GM10266 (cell line): ENCODE measurements around the gene ELL2.

Source experiments
- DNase-seq: peaks from one replicate; pipeline ENCODE4 v3.0.0; 2012; ENCODE audit errors: extremely low spot score
- CTCF ChIP-seq: IDR thresholded peaks from 2 replicates; pipeline ENCODE4 v1.5.1; 2012; ENCODE audit warnings: mild to moderate bottlenecking, low read depth; ENCODE audit not compliant: control insufficient read depth, insufficient read depth; ENCODE audit errors: missing control alignments

ELL2 gene

DNA sequence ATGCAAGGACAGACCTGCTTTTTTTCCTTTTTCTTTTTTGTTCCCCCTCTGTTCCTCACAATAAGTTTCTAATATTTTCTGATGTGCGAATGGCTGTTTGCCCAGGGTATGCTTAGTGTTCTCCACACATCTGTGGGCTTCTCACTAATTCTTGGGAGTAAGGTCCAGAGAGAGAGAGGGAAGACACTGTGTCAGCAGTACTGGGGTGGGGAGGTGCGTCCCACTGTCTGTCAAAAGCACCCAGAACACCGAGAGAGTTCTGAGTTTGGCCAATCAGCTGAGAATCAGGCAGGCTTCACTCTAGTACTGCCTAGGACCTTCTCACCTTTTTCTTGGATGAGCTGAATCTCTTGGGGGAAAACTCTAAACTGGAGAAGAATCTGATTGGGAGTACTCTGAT is 61.8 kb downstream of the ELL2 start:
- TF ChIP-seq CTCF: no peak
- DNase-seq: no peak

GRCh38 chr5:95899006-95899405 is 62.6 kb downstream of the ELL2 start:
- DNase-seq: no peak
- no peak for TF ChIP-seq CTCF

- TF ChIP-seq CTCF: no peak
- no peak for DNase-seq
Measured at GRCh38 chr5:95895771-95896170, 65.9 kb downstream of the ELL2 start.

DNA sequence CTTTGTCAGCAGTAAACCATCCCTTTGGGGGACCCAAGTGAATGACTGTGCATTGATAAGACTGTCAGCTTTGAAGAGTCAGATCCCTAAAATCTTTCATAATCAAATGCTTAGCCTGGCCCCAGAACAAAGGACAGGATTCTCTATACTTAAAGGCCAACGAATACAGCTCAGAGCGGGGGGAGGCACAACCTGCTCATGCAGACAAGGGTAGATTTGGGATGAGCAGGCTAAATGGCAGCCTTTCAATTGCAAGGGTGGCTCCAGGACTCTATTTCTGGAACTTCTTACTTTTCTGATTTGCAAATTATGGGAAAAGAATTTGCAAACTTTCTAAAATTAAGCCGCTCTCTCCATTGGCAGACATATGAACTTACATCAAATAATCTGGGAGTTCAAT is 66.4 kb downstream of the ELL2 start:
- no peak for DNase-seq
- no peak for TF ChIP-seq CTCF

GRCh38 chr5:95892784-95893354 is 68.8 kb downstream of the ELL2 start:
- peak; percentile 38 for TF ChIP-seq CTCF
- peak; percentile 30 for DNase-seq

- no peak for TF ChIP-seq CTCF
- no peak for DNase-seq
Measured at GRCh38 chr5:95891499-95891898, 70.2 kb downstream of the ELL2 start.

DNA sequence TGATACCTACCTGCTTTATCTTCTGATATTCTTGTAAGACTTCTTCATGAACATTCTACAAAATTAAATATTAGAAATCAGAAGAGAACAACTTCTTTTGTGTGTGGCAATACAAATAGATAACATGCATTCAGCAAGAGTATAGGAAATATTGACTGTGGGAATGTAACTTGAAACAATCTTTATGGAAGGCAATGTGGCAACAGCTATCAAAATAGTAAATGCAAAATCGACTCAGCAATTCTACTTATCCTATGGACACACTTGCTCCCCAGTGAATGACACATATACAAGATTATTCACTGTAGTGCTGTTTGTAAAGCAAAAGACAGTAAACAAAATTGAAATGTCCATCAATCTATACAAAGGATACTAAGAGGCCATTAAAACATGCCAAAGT is 72.6 kb downstream of the ELL2 start:
- no peak for TF ChIP-seq CTCF
- DNase-seq: no peak

DNA sequence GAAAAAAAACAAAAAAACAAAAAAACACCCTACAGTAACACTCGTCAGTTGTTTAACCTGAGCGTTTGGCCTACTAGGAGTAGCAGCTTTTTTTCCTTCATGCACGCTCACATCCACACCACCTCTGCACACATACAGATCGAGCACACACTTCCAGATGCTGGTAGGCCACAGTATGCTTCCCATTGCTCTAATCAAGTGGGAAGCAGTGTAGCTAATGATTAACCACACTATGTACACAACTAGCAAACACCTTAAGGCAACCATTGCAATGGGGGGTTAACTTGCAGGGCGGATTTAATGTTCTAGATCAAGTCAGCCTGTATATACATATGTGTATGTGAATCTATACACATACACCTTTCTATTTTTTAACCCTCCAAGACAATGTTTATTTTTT is 73.7 kb downstream of the ELL2 start:
- no peak for TF ChIP-seq CTCF
- no peak for DNase-seq
